Globus pallidus (tissue), 1 donor: ENCODE data around the gene AFF3.
A peak's percentile ranks its signal among the peaks of the same experiment; 100 is the strongest.
"Not testable (repeated sequence)": the region's sequence is repeated elsewhere in the genome, so short reads cannot be mapped to it uniquely, and the experiment has no call there.

ENCODE experiments used
- DNase-seq: peaks from one replicate; pipeline ENCODE4 v3.0.0-alpha.2; 2015; ENCODE audit warnings: low spot score

The AFF3 gene

GRCh38 chr2:99787769-99788382, 354.5 kb downstream of the AFF3 start:
- no peak for DNase-seq

- no peak for DNase-seq
Observed at GRCh38 chr2:99786636-99787390, 355.6 kb downstream of the AFF3 start.

- DNase-seq, result no peak
Observed at GRCh38 chr2:99784946-99785345, 357.4 kb downstream of the AFF3 start.

DNA sequence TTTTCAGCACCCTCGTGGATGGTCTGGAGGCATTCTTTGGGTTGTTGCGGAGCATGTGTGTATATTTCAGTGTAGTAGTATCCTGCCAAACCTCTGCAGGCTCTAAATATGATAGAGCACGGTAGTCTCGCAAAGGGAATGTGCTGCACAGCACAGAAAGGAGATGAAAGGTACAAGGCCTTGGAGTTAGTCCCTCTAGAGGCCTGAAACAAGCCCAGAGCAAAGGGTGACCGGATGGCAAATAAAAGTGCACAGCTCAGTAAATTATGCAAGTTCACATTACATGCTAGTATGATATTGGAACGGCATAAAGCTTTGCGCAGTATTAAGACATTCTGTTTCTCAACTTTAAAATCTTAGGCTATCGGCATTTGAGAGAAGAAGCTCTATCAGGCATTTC, 358.1 kb downstream of the AFF3 start:
- DNase-seq, result no peak

- no peak for DNase-seq
Observed at GRCh38 chr2:99780276-99780675, 362.1 kb downstream of the AFF3 start.

DNA sequence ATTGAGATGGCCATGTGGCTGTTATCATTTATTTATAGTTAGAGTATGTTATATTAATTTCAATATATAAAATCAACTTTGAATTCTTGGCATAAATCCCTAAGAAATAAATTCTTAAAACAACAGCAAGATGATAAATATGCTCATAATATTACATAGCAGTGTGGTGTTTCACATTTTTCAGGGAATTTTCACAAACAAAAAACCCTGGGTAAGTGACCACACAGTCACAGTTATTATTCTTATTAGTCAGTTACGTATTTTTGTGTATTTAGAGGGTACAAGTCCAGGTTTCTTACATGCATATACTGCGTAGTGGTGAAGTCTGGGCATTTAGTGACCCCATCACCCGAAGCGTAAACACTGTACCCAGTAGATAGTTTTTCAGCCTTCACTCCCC, 363.1 kb downstream of the AFF3 start:
- DNase-seq, result no peak

DNA sequence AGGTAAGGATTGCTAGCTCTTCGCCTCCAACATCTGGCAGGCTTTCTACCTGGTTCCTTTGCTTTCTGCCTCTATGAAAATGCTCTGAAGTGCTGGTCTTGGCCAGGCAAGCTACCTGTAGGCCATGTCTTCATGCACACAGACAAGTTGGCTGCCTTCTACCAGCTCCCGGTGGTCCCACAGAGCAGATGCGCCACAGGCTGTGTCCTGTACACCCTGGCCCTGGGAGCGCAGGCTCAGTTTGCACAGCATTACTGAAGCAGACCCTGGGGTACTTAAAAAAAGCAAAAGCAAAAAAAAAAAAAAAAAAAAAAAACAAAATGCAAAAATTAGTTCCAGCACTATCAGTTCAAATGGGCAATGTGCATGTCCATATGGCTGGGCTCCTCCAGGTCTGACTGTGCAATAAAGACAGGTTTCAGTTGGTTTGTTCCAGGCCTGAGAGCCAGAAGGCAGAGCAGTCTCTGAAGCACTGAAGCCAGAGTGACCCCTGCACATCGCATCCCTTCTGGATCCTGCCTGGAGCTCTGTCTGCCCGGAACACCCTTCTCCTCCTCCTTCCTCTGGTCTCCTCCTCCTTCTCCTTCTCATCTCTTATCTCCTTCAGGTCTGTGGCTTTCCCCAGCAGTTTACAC, 364.6 kb downstream of the AFF3 start:
- DNase-seq, result no peak

DNA sequence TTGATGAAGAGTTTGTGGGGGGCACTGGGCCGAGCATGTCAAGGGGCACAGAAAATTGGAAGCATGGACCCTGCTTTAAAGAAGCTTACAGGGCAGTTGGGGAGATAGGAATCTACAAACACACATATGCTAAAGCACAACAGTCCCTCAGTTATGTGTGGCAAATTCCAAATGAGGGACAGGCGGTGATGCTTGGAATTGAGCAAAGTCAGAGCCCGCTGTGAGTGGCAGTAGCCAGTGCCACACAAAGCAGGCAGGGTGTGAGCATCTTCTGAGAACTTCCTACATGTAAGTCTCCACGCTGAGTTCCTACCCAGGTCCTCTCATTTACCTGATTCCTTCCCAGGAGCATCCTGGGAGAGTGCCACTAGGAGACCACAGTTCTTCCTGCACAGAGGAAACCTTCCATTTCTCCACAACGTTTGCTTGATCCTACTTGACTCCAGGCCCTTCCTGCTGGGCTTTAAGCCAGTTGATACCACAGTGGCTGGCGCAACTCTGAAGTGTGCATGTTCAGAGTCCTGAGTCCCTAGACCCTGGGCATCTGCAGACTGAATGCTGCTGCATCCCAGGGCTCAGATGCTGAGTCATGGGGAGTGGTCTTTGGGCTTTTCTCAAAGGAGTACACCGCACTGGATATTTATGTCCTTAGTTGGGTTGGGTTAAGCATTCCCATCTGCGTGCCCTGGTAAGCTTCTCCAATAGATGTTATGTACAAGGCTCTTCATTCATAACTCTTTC, 365.3 kb downstream of the AFF3 start:
- DNase-seq, result no peak

DNA sequence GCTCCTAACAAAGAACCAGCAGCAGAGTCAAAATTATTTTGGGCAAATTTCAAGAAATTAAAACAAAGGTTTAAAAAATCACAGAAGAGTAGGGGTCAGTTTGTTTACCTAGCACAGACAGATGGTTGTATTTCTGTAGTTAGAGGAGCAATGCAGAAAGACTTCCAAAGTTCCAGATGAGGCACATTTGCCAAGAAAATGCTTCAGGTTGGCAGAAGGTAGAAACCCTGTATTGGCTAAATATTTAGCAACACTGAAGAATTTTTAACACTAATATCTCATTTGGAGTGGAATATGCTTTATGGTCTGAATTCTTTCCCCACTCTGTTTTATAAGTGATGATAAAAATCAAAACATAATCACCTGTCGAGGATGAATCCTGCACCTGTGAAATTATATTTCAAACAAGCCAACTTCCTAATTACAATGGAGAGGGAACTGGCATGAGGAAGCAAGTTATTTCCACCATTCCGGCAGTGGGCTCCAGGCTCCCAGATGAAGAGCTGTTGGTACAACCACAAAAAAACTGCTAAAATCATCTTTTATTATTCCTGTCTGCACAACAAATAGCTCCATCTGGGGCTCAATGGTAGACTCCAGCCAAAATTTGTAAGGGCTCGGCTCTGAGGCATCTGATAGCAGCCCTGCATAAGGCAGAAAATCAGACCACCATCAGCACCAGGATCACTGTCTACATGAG, 366.0 kb downstream of the AFF3 start:
- DNase-seq, result no peak

DNA sequence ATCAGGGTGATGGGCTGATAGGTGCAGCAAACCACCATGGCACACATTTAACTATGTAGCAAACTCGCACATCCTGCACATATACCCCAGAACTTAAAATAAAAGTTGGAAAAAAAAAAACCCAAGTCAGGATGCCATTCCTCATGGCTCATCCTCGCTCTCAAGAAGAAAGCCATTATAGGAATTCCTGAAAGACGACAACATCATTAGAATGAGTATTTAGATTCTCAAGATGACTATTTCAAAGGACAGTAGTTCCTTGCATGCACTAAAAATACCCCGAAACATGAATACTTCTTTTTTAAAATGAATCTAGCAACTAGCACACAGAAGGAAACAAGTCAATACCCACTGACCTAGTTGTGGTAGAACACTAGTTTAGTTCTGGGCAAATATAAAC, 366.8 kb downstream of the AFF3 start:
- no peak for DNase-seq

GRCh38 chr2:99773642-99774041, 368.7 kb downstream of the AFF3 start:
- DNase-seq, result not testable (repeated sequence)

GRCh38 chr2:99772591-99773331, 369.6 kb downstream of the AFF3 start:
- DNase-seq, result no peak

DNA sequence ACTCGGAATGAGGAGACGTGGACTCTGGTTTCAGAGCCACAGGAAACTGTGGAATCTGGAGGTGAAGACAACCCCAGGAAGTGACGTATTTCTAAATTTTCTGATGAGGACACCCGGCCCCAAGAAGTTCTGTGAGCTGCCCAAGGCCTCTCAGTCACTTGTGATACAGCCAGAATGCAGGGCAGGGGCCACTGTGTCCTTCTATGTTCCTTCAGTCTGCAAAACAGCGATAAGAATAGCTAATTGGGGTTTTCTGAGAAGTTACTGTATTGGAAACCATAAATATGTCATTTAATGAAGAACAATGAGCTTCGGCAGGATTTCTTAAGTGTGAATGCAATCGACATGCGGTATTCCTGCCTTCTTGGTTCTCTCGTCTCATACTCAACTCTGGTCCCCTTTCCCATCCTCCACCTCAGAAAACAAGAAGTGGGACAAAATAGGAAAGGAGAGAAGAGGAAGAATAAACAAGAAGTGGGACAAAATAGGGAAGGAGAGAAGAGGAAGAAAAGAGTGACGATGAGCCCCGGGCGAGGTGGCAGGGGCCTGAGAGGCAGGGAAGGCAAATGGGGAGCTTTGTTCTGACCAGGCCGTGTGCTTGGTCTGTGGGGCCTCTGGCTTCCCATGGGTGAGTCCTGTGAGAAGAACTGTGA, 370.6 kb downstream of the AFF3 start:
- DNase-seq, result peak; percentile 57

DNA sequence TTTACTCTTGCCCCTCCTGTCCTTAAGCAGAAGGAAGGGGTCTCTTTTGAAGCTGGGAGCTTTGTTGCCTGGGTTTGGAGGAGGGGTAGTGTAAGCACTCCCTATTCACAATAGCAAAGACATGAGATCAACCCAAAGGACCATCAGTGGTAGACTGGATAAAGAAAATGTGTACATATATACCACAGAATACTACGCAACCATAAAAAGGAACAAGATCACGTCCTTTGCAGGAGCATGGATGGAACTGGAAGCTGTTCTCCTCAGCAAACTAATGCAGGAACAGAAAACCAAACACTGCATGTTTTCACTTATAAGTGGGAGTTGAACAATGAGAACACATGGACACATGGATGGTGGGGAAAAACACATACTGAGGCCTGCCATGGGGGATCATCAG, 371.5 kb downstream of the AFF3 start:
- DNase-seq, result no peak

DNA sequence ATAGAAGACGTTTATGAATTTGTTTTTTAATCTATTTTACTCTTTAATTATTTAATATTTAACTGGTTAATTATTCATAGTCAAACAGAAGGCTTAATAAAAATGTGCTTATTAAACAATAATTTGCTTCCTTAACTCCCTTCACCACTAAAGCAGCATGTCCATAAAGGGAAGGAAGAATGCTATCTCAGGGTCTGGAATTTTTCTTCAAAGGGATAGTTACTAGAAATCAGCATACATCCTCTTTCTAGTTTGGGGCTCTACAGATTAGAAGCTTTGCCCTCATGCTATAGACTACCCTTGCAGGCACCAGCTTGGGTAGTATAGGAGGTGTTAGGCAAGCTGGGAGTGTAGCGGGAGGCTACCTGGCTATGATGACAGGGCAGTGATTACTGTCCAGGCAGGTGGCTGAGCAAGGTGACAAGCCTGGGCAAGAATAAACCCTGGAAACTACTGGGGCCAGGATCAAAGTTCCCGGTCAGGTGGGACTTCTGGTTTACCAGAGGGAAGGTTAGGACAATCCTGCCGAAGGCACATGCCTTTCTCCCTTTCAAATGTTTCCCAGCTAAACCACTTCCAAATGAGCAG, 376.6 kb downstream of the AFF3 start:
- no peak for DNase-seq

DNA sequence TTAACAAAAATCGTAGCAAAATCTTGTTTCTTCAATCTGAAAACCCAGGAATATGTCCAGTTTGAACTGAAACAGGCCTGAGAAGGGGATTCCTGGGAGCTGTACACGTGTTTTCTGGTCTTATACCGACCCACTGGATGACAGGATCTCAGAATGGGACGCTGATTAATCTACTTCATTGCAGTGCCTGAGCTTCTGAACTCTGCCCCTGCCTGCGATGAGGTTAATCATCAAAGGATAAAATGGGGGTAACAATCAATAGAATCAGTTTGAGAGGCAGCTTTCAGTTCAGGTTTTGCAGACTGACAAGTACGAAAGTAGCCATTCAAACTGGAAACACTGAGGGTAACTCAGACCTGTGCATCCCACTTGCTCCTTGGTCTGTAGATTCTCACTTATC, 378.6 kb downstream of the AFF3 start:
- DNase-seq, result no peak

GRCh38 chr2:99762714-99763113, 379.7 kb downstream of the AFF3 start:
- no peak for DNase-seq

GRCh38 chr2:99757611-99758114, 384.7 kb downstream of the AFF3 start:
- DNase-seq, result no peak

GRCh38 chr2:99756059-99756458, 386.3 kb downstream of the AFF3 start:
- no peak for DNase-seq

DNA sequence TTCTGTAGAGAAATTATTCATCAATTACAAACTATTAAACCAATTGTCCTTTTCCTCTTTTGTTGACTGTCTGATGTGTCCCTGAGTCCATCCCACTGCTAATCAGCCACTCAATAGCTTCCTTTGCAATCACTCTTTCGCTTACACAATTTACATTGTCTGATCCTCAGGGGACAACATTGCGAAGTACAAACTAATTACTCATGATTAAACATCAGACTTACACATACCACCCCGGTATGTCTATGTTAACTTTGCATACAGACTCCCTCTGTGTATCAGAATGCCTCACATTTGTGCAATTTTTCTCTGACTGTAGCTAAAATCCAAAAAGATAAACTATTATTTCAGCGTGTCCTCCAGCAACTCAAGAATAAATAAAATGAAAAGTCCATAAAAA, 388.2 kb downstream of the AFF3 start:
- DNase-seq, result no peak
